A673 (cell line): ENCODE results near the gene GRB10. TPM values are rescaled to one million over a fixed set of nuclear protein-coding genes. Genes with fewer than 3 reads are reported as not detected.

Experiments
- BruUV-seq: library from RNA; stranded (reverse); fragments of 400-500 nt; replicated peaks from 2 replicates; lab custom pipeline; 2021; lab: Mats Ljungman, UMichigan
- CTCF ChIA-PET: fragments of 300-600 bp; sonication (Branson Sonifier 250); formaldehyde crosslinking; loops from one replicate; lab custom pipeline; 2022; ENCODE audit warnings: antibody characterized with exemption; lab: Charles Lee
- POLR2A ChIA-PET: fragments of 300-600 bp; sonication (Branson Sonifier 250); formaldehyde crosslinking; loops from one replicate; lab custom pipeline; 2022; ENCODE audit warnings: antibody characterized with exemption; ENCODE audit not compliant: low non-redundant PET; lab: Charles Lee
- DNase-seq: peaks from one replicate; pipeline ENCODE4 v3.0.0-alpha.2; 2015; ENCODE audit warnings: low spot score
- H3K27ac ChIP-seq: fragments of 200-600 bp; sonication (generic); 2 replicates; pipeline ENCODE4 v1.5.1; 2016; ENCODE audit warnings: mixed run types, low read depth, mild to moderate bottlenecking, mixed read lengths, antibody characterized with exemption, low read length; ENCODE audit not compliant: poor library complexity, severe bottlenecking
- H3K27me3 ChIP-seq: fragments of 200-600 bp; sonication (generic); replicated peaks from 2 replicates; pipeline ENCODE4 v1.6.1; 2017; ENCODE audit warnings: mixed run types, low read depth, mild to moderate bottlenecking, mixed read lengths, antibody characterized with exemption, low read length; ENCODE audit not compliant: insufficient read depth, poor library complexity
- H3K36me3 ChIP-seq: fragments of 200-600 bp; sonication (generic); 2 replicates; pipeline ENCODE4 v1.6.1; 2016; ENCODE audit warnings: mixed run types, mild to moderate bottlenecking, mixed read lengths, antibody characterized with exemption, low read length; ENCODE audit not compliant: insufficient read depth, poor library complexity, severe bottlenecking
- H3K4me1 ChIP-seq: fragments of 200-600 bp; sonication (generic); 2 replicates; pipeline ENCODE4 v1.6.1; 2017; ENCODE audit warnings: mixed run types, mild to moderate bottlenecking, mixed read lengths, antibody characterized with exemption, low read length; ENCODE audit not compliant: insufficient read depth, poor library complexity, severe bottlenecking
- H3K4me3 ChIP-seq: fragments of 200-600 bp; sonication (generic); 2 replicates; pipeline ENCODE4 v1.5.1; 2016; ENCODE audit warnings: low read depth, mixed run types, mild to moderate bottlenecking, mixed read lengths, low read length; ENCODE audit not compliant: poor library complexity, severe bottlenecking
- H3K9me3 ChIP-seq: fragments of 200-600 bp; sonication (generic); 2 replicates; pipeline ENCODE4 v1.6.1; 2016; ENCODE audit warnings: mixed run types, low read depth, mild to moderate bottlenecking, mixed read lengths, antibody characterized with exemption, low read length; ENCODE audit not compliant: poor library complexity, severe bottlenecking
- EZH2 ChIP-seq: fragments of 200-600 bp; sonication (generic); IDR thresholded peaks from 2 replicates; pipeline ENCODE4 v1.6.1; 2017; ENCODE audit warnings: borderline replicate concordance, low read depth, mild to moderate bottlenecking, mixed read lengths, antibody characterized with exemption, low read length; ENCODE audit not compliant: poor library complexity, severe bottlenecking
- intact Hi-C: fragments of 100-400 bp; cut with micrococcal nuclease; formaldehyde crosslinking; loops from one replicate; pipeline ENCODE4 v1.10.0; 2022; ENCODE audit not compliant: unreplicated experiment
- total RNA-seq: library from RNA; stranded (reverse); gene quantifications from 2 replicates; pipeline ENCODE4 v1.2.3, GENCODE V29; 2021
- TF ChIP-seq, protein P1 (sequence below): fragments of 300-800, 200-600 bp; sonication (generic); conservative IDR thresholded peaks from 2 replicates; pipeline ENCODE4 v1.5.1; 2017; ENCODE audit warnings: low read depth, mild to moderate bottlenecking, antibody characterized with exemption, low read length, moderate library complexity, mixed read lengths

GRB10 gene
- total RNA-seq, 1 experiment from 2014 or later = 0.41 TPM

DNA sequence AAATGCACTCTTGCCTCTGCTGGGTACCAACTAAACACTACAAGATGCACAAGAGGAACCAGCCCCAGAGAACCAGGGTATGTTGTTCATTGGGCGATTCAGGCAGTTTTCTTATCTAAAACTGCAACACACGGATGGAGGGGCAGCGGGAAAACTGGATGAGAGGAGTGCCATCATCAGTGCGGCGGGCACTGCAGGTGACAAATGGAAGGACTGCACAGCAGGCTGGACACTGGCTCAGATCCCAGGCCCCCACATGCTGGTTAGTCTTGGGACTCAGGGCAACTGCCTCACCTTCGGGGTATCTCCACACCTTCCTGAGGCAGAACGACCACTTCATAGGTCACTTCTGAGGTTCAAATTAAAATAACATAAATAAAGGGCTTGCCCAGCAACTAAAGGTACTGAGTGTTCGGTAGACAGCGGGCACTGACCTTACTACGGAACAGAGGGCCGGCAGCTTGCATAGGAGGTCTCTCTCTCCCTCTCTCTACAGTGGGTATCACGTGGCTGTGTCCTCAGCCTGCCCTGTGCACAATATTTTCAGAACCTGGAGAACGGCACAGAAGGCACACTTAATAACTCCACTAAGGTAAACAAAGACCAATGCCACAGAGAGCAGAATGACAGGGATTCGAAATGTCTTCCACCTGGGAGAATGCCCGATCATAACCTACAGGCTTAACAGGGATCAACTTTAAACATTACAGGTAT is 72.1 kb downstream of the GRB10 start:
- no peaks in the 10 kb centered on the region for H3K9me3 ChIP-seq
- no peak for DNase-seq
- H3K36me3 ChIP-seq = no peaks in the 10 kb centered on the region
- ChIA-PET CTCF (no interaction called here), POLR2A (no interaction called here)
- TF ChIP-seq EZH2 = no peak
- TF ChIP-seq, protein P1, sequence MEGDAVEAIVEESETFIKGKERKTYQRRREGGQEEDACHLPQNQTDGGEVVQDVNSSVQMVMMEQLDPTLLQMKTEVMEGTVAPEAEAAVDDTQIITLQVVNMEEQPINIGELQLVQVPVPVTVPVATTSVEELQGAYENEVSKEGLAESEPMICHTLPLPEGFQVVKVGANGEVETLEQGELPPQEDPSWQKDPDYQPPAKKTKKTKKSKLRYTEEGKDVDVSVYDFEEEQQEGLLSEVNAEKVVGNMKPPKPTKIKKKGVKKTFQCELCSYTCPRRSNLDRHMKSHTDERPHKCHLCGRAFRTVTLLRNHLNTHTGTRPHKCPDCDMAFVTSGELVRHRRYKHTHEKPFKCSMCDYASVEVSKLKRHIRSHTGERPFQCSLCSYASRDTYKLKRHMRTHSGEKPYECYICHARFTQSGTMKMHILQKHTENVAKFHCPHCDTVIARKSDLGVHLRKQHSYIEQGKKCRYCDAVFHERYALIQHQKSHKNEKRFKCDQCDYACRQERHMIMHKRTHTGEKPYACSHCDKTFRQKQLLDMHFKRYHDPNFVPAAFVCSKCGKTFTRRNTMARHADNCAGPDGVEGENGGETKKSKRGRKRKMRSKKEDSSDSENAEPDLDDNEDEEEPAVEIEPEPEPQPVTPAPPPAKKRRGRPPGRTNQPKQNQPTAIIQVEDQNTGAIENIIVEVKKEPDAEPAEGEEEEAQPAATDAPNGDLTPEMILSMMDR = no peak
- H3K27me3 ChIP-seq = no peaks in the 10 kb centered on the region
- intact Hi-C loops = no loop called here
- BruUV-seq = no TSS peak
- H3K4me3 ChIP-seq = no peak overlapping the region
- H3K27ac ChIP-seq = no peak overlapping the region
- H3K4me1 ChIP-seq = no peaks in the 10 kb centered on the region

DNA sequence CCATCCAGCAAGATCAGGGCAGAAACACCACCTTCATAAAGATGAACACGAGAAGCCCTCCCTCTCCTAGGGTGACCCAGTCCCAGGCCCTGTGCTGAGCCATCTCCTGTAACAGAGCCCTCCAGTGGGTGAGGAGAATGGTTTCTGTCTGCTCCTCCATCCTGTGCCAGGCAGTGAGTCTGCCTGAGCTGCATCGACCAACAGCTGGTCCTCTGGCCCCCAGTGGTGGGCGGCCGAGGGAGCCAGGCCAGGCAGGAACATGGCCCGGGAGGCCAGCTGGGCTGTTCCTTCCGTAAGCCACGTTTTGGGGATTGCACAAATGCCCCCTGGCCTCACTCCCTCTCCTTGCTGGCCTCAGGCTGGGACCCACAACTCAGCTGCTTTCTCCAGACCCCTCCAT is 73.5 kb downstream of the GRB10 start:
- Histone ChIP-seq H3K27ac (no peak overlapping the region), H3K4me1 (no peaks in the 10 kb centered on the region), H3K27me3 (no peaks in the 10 kb centered on the region), H3K4me3 (no peak overlapping the region), H3K36me3 (no peaks in the 10 kb centered on the region), H3K9me3 (no peaks in the 10 kb centered on the region)
- intact Hi-C loops = no loop called here
- no TSS peak for BruUV-seq
- ChIA-PET CTCF (no interaction called here), POLR2A (no interaction called here)
- DNase-seq = no peak
- no peak for TF ChIP-seq EZH2
- TF ChIP-seq, protein P1 = no peak

DNA sequence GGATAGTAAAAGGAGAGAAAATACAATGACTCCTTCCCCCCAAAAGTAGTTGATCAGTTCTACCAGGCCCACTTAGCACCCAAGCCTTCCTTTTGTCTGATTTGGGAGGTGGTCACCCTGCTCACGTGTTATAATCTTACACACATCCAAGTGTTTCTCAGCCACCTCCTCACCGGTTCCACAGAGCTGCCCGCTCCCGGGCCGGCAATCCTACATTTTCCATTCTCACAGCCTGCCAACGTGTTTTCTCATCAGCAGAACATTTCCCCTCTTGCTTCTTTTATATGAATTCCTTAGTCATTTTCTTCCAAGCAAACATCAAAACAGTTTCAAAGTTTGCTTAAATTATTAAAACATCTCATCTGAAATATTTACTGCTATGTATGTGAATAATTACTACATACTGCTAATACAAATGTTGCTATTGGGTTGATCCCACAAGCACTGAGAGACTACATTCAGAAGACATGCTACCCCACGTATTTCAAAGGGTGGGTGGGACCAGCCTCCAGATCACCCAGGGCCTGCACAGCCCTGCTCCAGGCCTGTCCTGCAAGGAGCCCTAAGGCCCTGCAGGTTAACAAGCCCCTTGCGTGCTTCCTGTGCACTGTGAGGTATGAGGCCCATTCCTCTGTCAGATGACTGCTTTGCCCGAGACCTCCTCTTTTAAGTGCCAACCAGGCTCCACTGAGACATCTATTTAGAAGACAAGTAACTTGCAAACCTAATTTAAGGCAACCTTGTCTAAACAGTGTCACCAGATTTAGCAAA is 75.3 kb downstream of the GRB10 start:
- H3K4me1 ChIP-seq = no peaks in the 10 kb centered on the region
- H3K36me3 ChIP-seq = no peaks in the 10 kb centered on the region
- no peak for DNase-seq
- no peak overlapping the region for H3K27ac ChIP-seq
- intact Hi-C loops = no loop called here
- H3K4me3 ChIP-seq = no peak overlapping the region
- ChIA-PET CTCF (no interaction called here), POLR2A (no interaction called here)
- no peaks in the 10 kb centered on the region for H3K27me3 ChIP-seq
- no peaks in the 10 kb centered on the region for H3K9me3 ChIP-seq
- TF ChIP-seq, protein P1 = no peak
- no peak for TF ChIP-seq EZH2
- BruUV-seq = no TSS peak
